AG08395 (cell line): ENCODE data around the gene MASP2.
"Not testable (repeated sequence)": the region's sequence is repeated elsewhere in the genome, so short reads cannot be mapped to it uniquely, and the experiment has no call there.

Experiments
- DNase-seq: peaks from one replicate; pipeline ENCODE4 v3.0.0; 2012; ENCODE audit warnings: mixed read lengths, low spot score

MASP2 gene

GRCh38 chr1:11058595-11059154, 11.6 kb upstream of the MASP2 start:
- no peak for DNase-seq

- DNase-seq, result no peak
These were observed 11.0 kb upstream of the MASP2 start for GRCh38 chr1:11058026-11058425.

- no peak for DNase-seq
These were observed 10.4 kb upstream of the MASP2 start for GRCh38 chr1:11057477-11057876.

- no peak for DNase-seq
These were observed 9.5 kb upstream of the MASP2 start for GRCh38 chr1:11056504-11056903.

- DNase-seq, result no peak
These were observed 8.6 kb upstream of the MASP2 start for GRCh38 chr1:11055676-11056075.

GRCh38 chr1:11054666-11055065, 7.6 kb upstream of the MASP2 start:
- no peak for DNase-seq

GRCh38 chr1:11054181-11054580, 7.1 kb upstream of the MASP2 start:
- DNase-seq, result no peak

- DNase-seq, result peak; percentile 55
These were observed 6.7 kb upstream of the MASP2 start for GRCh38 chr1:11053758-11054137.

GRCh38 chr1:11052839-11053757, 6.1 kb upstream of the MASP2 start:
- DNase-seq, result no peak

- DNase-seq, result no peak
These were observed 4.9 kb upstream of the MASP2 start for GRCh38 chr1:11051781-11052511.

- DNase-seq, result not testable (repeated sequence)
These were observed 4.1 kb upstream of the MASP2 start for GRCh38 chr1:11051121-11051520.

- DNase-seq, result no peak
These were observed 821 bp downstream of the MASP2 start for GRCh38 chr1:11046270-11046566.

GRCh38 chr1:11045428-11046269, 1.4 kb downstream of the MASP2 start:
- no peak for DNase-seq

- DNase-seq, result no peak
These were observed 2.1 kb downstream of the MASP2 start for GRCh38 chr1:11044849-11045427.

- DNase-seq, result no peak
These were observed 2.8 kb downstream of the MASP2 start for GRCh38 chr1:11044086-11044848.

GRCh38 chr1:11042995-11043874, 3.8 kb downstream of the MASP2 start:
- no peak for DNase-seq

GRCh38 chr1:11042065-11042464, 5.0 kb downstream of the MASP2 start:
- DNase-seq, result no peak

GRCh38 chr1:11041048-11041447, 6.0 kb downstream of the MASP2 start:
- no peak for DNase-seq

- DNase-seq, result not testable (repeated sequence)
These were observed 7.0 kb downstream of the MASP2 start for GRCh38 chr1:11040105-11040429.
